ENCODE measurements around the gene MYO1B.

Gene MYO1B

DNA sequence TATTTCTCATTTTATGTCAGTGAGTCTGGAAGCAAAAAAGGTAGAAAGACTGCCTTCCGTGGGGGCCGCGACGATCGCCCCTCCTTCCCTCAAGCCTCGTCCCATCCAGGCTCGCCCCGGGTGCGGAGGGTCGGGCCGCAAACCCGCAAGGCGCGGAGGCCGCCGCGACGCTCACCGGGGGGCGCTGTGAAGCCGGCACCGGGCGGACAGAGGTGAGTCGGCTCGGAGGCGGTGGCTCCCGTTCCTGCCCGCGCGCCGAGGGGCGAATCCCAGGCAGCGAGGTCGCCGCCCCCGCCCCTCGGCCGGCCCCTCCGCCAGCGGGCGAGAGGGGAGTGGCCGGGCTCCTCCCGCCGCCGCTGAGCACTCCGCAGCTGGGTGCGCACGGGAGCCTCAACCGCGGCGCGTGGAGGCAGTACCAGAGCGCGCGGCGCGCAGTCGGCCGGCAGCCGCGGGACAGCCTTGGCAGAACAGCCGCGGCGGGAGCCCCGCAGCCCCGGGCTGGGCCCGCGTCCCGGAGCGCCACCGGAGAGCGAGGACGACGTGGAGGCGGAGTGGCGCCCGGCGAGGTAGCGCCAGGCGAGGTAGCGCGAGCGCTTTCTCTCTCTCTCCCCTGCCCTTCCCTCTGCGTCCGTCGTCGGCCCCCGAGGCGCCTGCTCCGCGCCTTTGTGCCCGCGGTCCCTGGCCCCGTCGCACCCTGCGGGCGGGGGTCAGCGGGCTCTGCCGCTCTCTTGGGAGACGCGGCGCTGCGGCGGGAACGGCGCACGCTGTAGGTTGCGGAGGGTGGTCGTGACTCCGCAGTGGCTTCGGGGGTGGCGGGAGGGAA lies at the start of gene MYO1B:
Gene MYO1B (plus strand): TSS at position 359 of the 823 bp plus-strand sequence. CDS start 31,492 bp downstream, outside the sequence.
- H3K4me3 ChIP-seq (ENCODE audit: low read depth, low read length), result peak within 1 kb of the TSS; percentile 89
- TF ChIP-seq, protein P1, sequence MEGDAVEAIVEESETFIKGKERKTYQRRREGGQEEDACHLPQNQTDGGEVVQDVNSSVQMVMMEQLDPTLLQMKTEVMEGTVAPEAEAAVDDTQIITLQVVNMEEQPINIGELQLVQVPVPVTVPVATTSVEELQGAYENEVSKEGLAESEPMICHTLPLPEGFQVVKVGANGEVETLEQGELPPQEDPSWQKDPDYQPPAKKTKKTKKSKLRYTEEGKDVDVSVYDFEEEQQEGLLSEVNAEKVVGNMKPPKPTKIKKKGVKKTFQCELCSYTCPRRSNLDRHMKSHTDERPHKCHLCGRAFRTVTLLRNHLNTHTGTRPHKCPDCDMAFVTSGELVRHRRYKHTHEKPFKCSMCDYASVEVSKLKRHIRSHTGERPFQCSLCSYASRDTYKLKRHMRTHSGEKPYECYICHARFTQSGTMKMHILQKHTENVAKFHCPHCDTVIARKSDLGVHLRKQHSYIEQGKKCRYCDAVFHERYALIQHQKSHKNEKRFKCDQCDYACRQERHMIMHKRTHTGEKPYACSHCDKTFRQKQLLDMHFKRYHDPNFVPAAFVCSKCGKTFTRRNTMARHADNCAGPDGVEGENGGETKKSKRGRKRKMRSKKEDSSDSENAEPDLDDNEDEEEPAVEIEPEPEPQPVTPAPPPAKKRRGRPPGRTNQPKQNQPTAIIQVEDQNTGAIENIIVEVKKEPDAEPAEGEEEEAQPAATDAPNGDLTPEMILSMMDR (IDR thresholded peaks at IDR 0.05; ENCODE audit: low read depth, low read length), result peak; percentile 29; the same call in 1 of the 2 replicates

DNA sequence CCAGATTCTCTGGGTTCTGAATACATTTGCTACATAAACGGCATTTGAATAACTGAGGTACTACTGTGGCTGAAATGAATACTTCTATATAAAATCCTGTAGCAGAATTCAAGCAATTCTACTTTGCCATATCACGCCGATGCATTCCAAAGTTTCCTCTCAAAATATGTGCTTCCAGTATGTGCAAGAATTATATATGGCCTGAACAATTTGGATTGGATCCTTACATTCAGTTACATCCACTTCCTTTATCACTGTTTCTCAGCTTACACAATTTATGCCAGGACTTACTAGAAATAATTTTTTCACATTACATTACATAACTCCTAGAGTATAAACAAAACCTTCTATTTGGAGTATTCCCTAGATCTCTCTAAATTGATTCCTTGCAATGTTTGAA lies 48.1 kb upstream of the MYO1B start:
- no peak overlapping the region for H3K4me3 ChIP-seq (ENCODE audit: low read depth, low read length)
- TF ChIP-seq, protein P1 (IDR thresholded peaks at IDR 0.05; ENCODE audit: low read depth, low read length), result no peak

DNA sequence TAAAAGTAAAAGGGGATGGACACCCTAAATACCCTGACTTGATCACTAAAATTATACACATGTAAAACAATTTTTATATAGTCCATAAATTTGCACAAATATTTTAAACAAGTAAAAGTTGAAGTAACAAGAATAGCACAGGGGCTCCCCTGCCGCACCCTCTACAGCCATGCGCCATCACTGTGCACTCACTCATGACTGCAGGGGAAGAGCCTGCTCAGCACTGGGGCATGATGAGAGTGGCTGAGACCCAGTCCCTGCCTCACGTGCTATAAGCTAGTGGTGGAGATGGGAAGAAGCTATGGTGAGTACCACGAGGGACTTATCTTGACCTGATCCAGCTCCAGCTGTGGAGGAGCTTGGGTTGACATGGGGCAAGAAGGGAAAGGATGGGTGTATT lies 46.9 kb upstream of the MYO1B start:
- TF ChIP-seq, protein P1 (IDR thresholded peaks at IDR 0.05; ENCODE audit: low read depth, low read length), result no peak
- no peak overlapping the region for H3K4me3 ChIP-seq (ENCODE audit: low read depth, low read length)

- H3K4me3 ChIP-seq (ENCODE audit: low read depth, low read length), result no peak overlapping the region
- TF ChIP-seq, protein P1 (IDR thresholded peaks at IDR 0.05; ENCODE audit: low read depth, low read length), result no peak
Observed at GRCh38 chr2:191199929-191200512, 45.2 kb upstream of the MYO1B start.

- H3K4me3 ChIP-seq (ENCODE audit: low read depth, low read length), result no peak overlapping the region
- TF ChIP-seq, protein P1 (IDR thresholded peaks at IDR 0.05; ENCODE audit: low read depth, low read length), result no peak
Observed at GRCh38 chr2:191200910-191201309, 44.3 kb upstream of the MYO1B start.

- TF ChIP-seq, protein P1 (IDR thresholded peaks at IDR 0.05; ENCODE audit: low read depth, low read length), result no peak
- 0 out of 2 replicates have a peak overlapping the region, but pooled peaks have one; percentile 2 for H3K4me3 ChIP-seq (ENCODE audit: low read depth, low read length)
Observed at GRCh38 chr2:191202209-191202721, 42.9 kb upstream of the MYO1B start.
